A549 treated with Hydrocortisone at 1 μM for 4 hours (cell line): ENCODE results near the gene ALG5. TPM values are rescaled to one million over a fixed set of nuclear protein-coding genes. Genes with fewer than 3 reads are reported as not detected.

Experiments used
- total RNA-seq: library from RNA; stranded (reverse); fragments of 200-300 nt; extraction: Qiagen RNA extraction; gene quantifications from 5 replicates; pipeline ENCODE4 v1.2.3, GENCODE V29; 2022

ALG5 gene, protein sequence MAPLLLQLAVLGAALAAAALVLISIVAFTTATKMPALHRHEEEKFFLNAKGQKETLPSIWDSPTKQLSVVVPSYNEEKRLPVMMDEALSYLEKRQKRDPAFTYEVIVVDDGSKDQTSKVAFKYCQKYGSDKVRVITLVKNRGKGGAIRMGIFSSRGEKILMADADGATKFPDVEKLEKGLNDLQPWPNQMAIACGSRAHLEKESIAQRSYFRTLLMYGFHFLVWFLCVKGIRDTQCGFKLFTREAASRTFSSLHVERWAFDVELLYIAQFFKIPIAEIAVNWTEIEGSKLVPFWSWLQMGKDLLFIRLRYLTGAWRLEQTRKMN
- 35.9 to 41.9 TPM (median 36.9 TPM) in 5 replicates for total RNA-seq

GRCh38 chr13:36999054-36999714 is at the start of gene ALG5:
Gene ALG5 (minus strand): TSS chr13:36999340. CDS start chr13:36999300, 40 bp downstream.

GRCh38 chr13:36919833-36920615 is 79.1 kb downstream of the ALG5 start, which contains the start of gene SMAD9:
Gene SMAD9 (minus strand): TSS chr13:36920238. CDS start chr13:36879689, 40,549 bp downstream.

Other genes starting within 250 kb of the ALG5 start
- 0.69 to 0.92 TPM (median 0.86 TPM) in 5 replicates for gene RFXAP, start 180.1 kb downstream of the ALG5 start, total RNA-seq
- gene SMAD9, start 79.1 kb downstream of the ALG5 start, total RNA-seq, result 0.03 to 0.18 TPM (median 0.09 TPM) in 5 replicates
- gene EXOSC8, start 1.4 kb upstream of the ALG5 start, total RNA-seq, result 28.6 to 33.8 TPM (median 30.6 TPM) in 5 replicates
- gene SUPT20H, start 60.3 kb upstream of the ALG5 start, total RNA-seq, result 17.9 to 26.5 TPM (median 22.7 TPM) in 5 replicates
- not detected in 5 replicates for gene CSNK1A1L, start 106.3 kb upstream of the ALG5 start, total RNA-seq